ENCODE results near the gene AKNA. TPM values are rescaled to one million over a fixed set of nuclear protein-coding genes. Genes with fewer than 3 reads are reported as not detected.

Gene AKNA
- total RNA-seq, 1 experiment from 2014 or later, result 29.3 TPM

DNA sequence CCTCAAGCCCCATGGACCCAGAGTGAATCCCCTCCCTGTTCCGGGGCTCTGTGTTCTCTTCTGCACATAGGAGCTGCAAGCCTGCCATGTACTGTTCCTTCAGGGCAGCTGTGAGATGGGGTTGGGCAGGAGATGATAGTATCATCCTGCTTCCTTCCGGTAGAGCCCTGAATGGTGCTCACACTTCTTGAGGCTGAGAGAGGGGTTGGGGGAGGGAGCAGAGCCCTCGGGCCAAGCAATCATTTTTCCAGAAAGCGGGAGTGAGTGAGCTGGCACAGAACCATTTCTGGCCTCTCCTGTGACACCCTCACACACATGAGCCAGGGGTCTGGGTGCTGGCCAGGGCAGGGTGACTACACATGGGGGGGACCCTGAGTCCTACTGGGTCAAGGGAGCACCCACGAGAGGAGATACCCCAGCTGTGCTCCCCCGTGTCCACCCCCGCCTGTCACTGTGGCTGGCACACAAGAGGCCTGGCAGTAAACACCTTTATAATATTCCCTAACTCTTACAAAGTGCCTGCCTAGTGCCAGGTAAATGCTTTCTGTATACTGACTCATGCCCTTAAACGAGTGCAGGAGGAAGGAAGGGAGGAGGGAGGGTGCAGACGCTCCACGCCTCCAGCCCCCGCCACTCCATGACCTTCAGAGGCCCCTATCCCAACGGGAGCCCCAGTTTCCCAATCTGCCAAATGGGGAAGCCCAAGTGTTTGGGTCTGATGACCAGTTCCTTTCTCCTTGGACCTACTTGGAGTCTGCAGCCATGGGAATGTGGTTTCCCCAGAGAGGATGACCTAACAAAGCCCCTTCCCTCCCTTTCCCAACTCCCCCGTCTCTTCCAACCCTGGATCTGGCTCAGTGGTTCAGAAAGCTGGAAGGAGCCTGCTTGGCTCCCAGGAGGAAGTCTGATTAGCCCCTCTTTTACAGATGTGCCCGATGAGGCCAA is 15.5 kb downstream of the AKNA start:
- no peak for DNase-seq (ENCODE audit: low spot score)
- Mint-ChIP-seq H3K9me3 (no peaks in the 10 kb centered on the region), H3K27me3 (ENCODE audit: low read depth) (no peaks in the 10 kb centered on the region), H3K36me3 (peaks cover 9% of the 10 kb centered on the region), H3K4me1 (peaks cover 59% of the 10 kb centered on the region), H3K27ac (peak overlapping the region; percentile 35; the same call in 1 of the 2 replicates), H3K4me3 (no peak overlapping the region)
- POLR2A ChIA-PET, result interaction anchor here (1.1 to 2.7 kb wide), 2 partner anchors 18 to 25 kb away, joined by 3 to 13 read pairs; no protein-coding TSS in a partner anchor
- TF ChIP-seq, protein P1, sequence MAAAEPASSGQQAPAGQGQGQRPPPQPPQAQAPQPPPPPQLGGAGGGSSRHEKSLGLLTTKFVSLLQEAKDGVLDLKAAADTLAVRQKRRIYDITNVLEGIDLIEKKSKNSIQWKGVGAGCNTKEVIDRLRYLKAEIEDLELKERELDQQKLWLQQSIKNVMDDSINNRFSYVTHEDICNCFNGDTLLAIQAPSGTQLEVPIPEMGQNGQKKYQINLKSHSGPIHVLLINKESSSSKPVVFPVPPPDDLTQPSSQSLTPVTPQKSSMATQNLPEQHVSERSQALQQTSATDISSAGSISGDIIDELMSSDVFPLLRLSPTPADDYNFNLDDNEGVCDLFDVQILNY (CRISPR knock-in tag; IDR thresholded peaks at IDR 0.05), result no peak
- no peak for TF ChIP-seq TEAD4 (CRISPR knock-in tag; IDR thresholded peaks at IDR 0.05)
- TF ChIP-seq, protein P2, sequence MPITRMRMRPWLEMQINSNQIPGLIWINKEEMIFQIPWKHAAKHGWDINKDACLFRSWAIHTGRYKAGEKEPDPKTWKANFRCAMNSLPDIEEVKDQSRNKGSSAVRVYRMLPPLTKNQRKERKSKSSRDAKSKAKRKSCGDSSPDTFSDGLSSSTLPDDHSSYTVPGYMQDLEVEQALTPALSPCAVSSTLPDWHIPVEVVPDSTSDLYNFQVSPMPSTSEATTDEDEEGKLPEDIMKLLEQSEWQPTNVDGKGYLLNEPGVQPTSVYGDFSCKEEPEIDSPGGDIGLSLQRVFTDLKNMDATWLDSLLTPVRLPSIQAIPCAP (CRISPR knock-in tag; IDR thresholded peaks at IDR 0.05), result no peak
- TF ChIP-seq, protein P3, sequence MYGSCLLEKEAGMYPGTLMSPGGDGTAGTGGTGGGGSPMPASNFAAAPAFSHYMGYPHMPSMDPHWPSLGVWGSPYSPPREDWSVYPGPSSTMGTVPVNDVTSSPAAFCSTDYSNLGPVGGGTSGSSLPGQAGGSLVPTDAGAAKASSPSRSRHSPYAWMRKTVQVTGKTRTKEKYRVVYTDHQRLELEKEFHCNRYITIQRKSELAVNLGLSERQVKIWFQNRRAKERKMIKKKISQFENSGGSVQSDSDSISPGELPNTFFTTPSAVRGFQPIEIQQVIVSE (CRISPR knock-in tag; IDR thresholded peaks at IDR 0.05; ENCODE audit: borderline replicate concordance), result no peak
- no peak for TF ChIP-seq MXD4 (CRISPR knock-in tag; IDR thresholded peaks at IDR 0.05; ENCODE audit: borderline replicate concordance)
- no peak for TF ChIP-seq ETV6 (CRISPR knock-in tag; IDR thresholded peaks at IDR 0.05)
- TF ChIP-seq SMAD3 (CRISPR knock-in tag; IDR thresholded peaks at IDR 0.05; ENCODE audit: borderline replicate concordance), result no peak
- TF ChIP-seq JUN (CRISPR knock-in tag; IDR thresholded peaks at IDR 0.05), result no peak
- TF ChIP-seq ZNF121 (CRISPR knock-in tag; IDR thresholded peaks at IDR 0.05), result no peak
- no peak for TF ChIP-seq CBFB (CRISPR knock-in tag; IDR thresholded peaks at IDR 0.05; ENCODE audit: low read depth)
- TF ChIP-seq, protein P4, sequence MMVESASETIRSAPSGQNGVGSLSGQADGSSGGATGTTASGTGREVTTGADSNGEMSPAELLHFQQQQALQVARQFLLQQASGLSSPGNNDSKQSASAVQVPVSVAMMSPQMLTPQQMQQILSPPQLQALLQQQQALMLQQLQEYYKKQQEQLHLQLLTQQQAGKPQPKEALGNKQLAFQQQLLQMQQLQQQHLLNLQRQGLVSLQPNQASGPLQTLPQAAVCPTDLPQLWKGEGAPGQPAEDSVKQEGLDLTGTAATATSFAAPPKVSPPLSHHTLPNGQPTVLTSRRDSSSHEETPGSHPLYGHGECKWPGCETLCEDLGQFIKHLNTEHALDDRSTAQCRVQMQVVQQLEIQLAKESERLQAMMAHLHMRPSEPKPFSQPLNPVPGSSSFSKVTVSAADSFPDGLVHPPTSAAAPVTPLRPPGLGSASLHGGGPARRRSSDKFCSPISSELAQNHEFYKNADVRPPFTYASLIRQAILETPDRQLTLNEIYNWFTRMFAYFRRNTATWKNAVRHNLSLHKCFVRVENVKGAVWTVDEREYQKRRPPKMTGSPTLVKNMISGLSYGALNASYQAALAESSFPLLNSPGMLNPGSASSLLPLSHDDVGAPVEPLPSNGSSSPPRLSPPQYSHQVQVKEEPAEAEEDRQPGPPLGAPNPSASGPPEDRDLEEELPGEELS (CRISPR knock-in tag; IDR thresholded peaks at IDR 0.05), result no peak
- TF ChIP-seq RELA (CRISPR knock-in tag; IDR thresholded peaks at IDR 0.05; ENCODE audit: borderline replicate concordance), result no peak
- TF ChIP-seq, protein P5, sequence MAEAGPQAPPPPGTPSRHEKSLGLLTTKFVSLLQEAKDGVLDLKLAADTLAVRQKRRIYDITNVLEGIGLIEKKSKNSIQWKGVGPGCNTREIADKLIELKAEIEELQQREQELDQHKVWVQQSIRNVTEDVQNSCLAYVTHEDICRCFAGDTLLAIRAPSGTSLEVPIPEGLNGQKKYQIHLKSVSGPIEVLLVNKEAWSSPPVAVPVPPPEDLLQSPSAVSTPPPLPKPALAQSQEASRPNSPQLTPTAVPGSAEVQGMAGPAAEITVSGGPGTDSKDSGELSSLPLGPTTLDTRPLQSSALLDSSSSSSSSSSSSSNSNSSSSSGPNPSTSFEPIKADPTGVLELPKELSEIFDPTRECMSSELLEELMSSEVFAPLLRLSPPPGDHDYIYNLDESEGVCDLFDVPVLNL (CRISPR knock-in tag; IDR thresholded peaks at IDR 0.05; ENCODE audit: borderline replicate concordance, low read depth), result no peak
- no peak for TF ChIP-seq ZNF263 (CRISPR knock-in tag; IDR thresholded peaks at IDR 0.05; ENCODE audit: low read depth)
- TF ChIP-seq SMAD4 (CRISPR knock-in tag; IDR thresholded peaks at IDR 0.05), result no peak
- TF ChIP-seq SP1 (CRISPR knock-in tag; conservative IDR thresholded peaks at IDR 0.05), result no peak
- TF ChIP-seq ZNF396 (CRISPR knock-in tag; IDR thresholded peaks at IDR 0.05; ENCODE audit: borderline replicate concordance), result no peak
- CTCF ChIA-PET, result interaction anchor here (1.5 to 2.4 kb wide), 3 partner anchors 13 to 33 kb away, joined by 5 to 8 read pairs (median 5); no protein-coding TSS in a partner anchor
- no peak for ATAC-seq

DNA sequence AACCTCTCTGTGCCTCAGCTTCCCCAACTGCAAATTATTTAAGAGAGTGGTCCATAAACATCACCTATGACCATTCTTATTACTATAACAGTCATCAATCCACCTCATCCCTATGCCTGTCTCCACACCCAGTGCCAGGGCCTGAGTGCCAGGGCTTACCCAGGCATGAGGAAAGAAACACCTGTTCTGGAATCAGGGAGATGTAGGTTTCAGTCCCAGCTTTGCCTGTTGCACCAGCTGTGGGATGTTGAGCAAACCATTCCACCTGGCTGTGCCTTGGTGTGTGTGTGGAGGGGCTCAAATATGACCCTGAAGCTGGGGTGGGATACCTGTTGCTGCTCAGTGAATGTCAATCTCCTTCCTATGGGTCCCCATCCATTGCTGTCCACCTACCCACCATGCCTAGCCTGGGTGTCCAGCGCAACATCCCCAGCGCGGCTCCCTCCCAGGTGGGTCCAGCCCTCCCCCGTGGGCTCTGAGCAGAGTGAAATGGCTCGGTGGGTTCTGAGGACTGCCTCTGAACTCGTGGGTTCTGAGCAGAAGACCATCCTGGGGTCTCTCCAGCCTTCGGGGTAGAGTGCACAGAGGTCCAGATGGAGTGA is 16.3 kb downstream of the AKNA start:
- H3K4me1 Mint-ChIP-seq, result peaks cover 64% of the 10 kb centered on the region
- ATAC-seq, result no peak
- ChIA-PET CTCF (interaction anchor here (1.0 to 2.4 kb wide), 4 partner anchors 10 to 34 kb away, joined by 3 to 8 read pairs (median 5); no protein-coding TSS in a partner anchor), POLR2A (interaction anchor here (1.1 to 2.7 kb wide), 2 partner anchors 19 to 26 kb away, joined by 3 to 13 read pairs; no protein-coding TSS in a partner anchor)
- H3K9me3 Mint-ChIP-seq, result no peaks in the 10 kb centered on the region
- no peak overlapping the region for H3K4me3 Mint-ChIP-seq
- DNase-seq (ENCODE audit: low spot score), result no peak
- H3K27me3 Mint-ChIP-seq (ENCODE audit: low read depth), result no peaks in the 10 kb centered on the region
- H3K27ac Mint-ChIP-seq, result 0 out of 2 replicates have a peak overlapping the region, but pooled peaks have one; percentile 35
- H3K36me3 Mint-ChIP-seq, result 0 out of 2 replicates have a peak, but pooled peaks cover 5% of the 10 kb centered on the region
- no peak for TF ChIP-seq ZNF671 (CRISPR knock-in tag; IDR thresholded peaks at IDR 0.05)
- TF ChIP-seq, protein P6, sequence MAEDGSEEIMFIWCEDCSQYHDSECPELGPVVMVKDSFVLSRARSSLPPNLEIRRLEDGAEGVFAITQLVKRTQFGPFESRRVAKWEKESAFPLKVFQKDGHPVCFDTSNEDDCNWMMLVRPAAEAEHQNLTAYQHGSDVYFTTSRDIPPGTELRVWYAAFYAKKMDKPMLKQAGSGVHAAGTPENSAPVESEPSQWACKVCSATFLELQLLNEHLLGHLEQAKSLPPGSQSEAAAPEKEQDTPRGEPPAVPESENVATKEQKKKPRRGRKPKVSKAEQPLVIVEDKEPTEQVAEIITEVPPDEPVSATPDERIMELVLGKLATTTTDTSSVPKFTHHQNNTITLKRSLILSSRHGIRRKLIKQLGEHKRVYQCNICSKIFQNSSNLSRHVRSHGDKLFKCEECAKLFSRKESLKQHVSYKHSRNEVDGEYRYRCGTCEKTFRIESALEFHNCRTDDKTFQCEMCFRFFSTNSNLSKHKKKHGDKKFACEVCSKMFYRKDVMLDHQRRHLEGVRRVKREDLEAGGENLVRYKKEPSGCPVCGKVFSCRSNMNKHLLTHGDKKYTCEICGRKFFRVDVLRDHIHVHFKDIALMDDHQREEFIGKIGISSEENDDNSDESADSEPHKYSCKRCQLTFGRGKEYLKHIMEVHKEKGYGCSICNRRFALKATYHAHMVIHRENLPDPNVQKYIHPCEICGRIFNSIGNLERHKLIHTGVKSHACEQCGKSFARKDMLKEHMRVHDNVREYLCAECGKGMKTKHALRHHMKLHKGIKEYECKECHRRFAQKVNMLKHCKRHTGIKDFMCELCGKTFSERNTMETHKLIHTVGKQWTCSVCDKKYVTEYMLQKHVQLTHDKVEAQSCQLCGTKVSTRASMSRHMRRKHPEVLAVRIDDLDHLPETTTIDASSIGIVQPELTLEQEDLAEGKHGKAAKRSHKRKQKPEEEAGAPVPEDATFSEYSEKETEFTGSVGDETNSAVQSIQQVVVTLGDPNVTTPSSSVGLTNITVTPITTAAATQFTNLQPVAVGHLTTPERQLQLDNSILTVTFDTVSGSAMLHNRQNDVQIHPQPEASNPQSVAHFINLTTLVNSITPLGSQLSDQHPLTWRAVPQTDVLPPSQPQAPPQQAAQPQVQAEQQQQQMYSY (CRISPR knock-in tag; IDR thresholded peaks at IDR 0.05), result no peak
- TF ChIP-seq, protein P7, sequence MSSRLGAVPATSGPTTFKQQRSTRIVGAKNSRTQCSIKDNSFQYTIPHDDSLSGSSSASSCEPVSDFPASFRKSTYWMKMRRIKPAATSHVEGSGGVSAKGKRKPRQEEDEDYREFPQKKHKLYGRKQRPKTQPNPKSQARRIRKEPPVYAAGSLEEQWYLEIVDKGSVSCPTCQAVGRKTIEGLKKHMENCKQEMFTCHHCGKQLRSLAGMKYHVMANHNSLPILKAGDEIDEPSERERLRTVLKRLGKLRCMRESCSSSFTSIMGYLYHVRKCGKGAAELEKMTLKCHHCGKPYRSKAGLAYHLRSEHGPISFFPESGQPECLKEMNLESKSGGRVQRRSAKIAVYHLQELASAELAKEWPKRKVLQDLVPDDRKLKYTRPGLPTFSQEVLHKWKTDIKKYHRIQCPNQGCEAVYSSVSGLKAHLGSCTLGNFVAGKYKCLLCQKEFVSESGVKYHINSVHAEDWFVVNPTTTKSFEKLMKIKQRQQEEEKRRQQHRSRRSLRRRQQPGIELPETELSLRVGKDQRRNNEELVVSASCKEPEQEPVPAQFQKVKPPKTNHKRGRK (CRISPR knock-in tag; IDR thresholded peaks at IDR 0.05; ENCODE audit: borderline replicate concordance), result no peak
- no peak for TF ChIP-seq NFE2L1 (CRISPR knock-in tag; IDR thresholded peaks at IDR 0.05)
- no peak for TF ChIP-seq FOXK1 (CRISPR knock-in tag; IDR thresholded peaks at IDR 0.05)
